AG09319 (cell line): ENCODE data around the gene MYH7B.

Experiments
- DNase-seq: peaks from one replicate; pipeline ENCODE4 v3.0.0-alpha.2; 2010; ENCODE audit warnings: low read depth; ENCODE audit errors: extremely low read depth
- CTCF ChIP-seq: IDR thresholded peaks from 2 replicates; pipeline ENCODE4 v1.5.1; 2011; ENCODE audit warnings: low read depth, mild to moderate bottlenecking, inconsistent platforms, low read length, moderate library complexity

MYH7B gene

GRCh38 chr20:34974246-34974645 lies 18.6 kb downstream of the MYH7B start:
- no peak for DNase-seq
- TF ChIP-seq CTCF = no peak

GRCh38 chr20:34976286-34976685 lies 20.6 kb downstream of the MYH7B start:
- no peak for DNase-seq
- TF ChIP-seq CTCF = no peak

- no peak for DNase-seq
- no peak for TF ChIP-seq CTCF
Measured at GRCh38 chr20:34977365-34978091, 21.9 kb downstream of the MYH7B start.

DNA sequence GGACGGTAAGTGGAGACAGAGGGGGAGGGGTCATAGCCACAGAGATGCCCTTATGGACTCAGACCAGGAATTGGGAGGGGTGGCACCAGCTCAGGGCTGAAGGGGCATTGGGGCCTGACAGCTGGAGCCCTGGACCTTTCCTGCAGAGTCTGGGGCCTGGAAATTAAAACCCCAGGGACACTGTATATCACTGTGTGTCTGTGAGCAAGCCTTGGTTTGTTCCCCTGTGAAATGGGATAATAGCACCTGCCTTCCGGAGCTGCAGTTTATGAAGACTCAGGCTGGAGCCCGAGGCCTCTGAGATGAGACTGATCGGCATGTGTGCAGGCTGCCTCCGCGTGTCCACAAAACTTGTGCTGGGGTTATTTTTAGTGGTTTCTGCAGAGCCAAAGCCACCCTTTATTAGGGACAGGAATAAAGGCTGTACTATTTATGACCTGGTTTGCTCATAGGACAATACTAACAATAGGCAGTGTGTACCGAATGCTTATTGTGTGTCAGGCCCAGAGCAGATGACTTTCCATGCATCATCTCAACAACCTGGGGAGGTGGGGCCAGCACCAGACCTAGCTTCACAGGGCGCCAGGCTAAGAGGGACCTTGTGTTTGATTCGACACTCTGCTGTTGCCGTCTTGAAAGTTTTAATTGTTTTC lies 22.6 kb downstream of the MYH7B start:
- DNase-seq = no peak
- no peak for TF ChIP-seq CTCF

- no peak for TF ChIP-seq CTCF
- no peak for DNase-seq
Measured at GRCh38 chr20:34979366-34980153, 23.9 kb downstream of the MYH7B start.

DNA sequence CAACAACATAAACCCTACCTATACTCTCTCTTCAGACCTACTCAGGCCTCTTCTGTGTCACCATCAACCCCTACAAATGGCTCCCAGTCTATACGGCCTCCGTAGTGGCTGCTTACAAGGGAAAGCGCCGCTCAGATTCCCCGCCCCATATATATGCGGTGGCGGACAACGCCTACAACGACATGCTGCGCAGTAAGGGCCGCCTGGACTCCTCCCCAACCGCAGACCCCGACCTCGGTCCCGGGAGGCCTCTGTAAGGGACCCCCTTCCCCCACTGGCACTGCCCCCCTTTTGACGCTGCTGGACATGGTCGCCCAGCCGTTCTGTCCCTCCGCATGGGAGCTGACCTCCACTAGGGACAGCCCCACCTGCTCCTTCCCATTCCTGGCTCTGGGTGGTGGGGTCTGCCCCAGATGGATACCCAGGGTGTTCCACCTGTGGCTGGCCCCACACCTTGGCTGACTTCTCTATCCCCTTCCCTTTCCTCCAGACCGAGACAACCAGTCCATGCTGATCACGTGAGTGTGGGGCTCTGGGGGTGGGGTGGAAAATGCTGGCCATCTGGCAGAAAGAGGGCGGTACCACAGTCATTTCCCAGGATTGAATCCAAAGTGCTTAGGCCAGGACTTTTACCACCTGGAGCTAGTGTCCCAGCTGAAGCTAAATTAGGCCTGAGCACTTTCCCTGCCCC lies 25.0 kb downstream of the MYH7B start:
- no peak for DNase-seq
- no peak for TF ChIP-seq CTCF
